PC-3 (cell line): ENCODE results near the gene SGMS1.

ENCODE experiments used
- EZH2 ChIP-seq: fragments of 300-600 bp; sonication (generic); IDR thresholded peaks from one replicate; pipeline ENCODE4 v1.6.1; 2017; ENCODE audit warnings: antibody characterized with exemption, mild to moderate bottlenecking, low read length; ENCODE audit not compliant: unreplicated experiment
- EZH2phosphoT487 ChIP-seq: fragments of 300-600 bp; sonication (generic); IDR thresholded peaks from 2 replicates; pipeline ENCODE4 v1.6.1; 2018; ENCODE audit warnings: mild to moderate bottlenecking, antibody characterized with exemption, low read length, borderline replicate concordance
- TF ChIP-seq, protein P1 (sequence below): fragments of 300-600 bp; sonication (generic); conservative IDR thresholded peaks from 2 replicates; pipeline ENCODE4 v1.5.1; 2017; ENCODE audit warnings: antibody characterized with exemption, low read depth, mild to moderate bottlenecking, low read length

DNA sequence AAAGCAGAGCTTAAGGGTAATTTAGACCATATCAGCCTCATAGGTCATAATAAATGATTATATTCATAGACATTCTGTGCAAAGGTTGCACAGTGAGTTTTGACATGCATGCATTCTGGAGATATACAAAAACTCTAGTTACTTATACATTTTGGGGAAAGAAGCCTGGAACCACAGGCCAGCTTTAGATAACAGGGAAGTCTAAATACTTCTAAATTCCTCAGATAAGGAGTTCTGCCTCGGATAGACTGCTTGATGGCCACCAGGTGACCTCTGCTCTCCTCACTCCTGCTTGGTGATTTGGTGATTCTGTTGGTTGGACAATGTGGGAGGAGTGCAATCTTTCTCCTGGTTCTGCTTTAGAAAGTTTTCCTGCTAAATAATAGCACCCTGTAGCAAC lies 77.9 kb downstream of the SGMS1 start:
- TF ChIP-seq, protein P1, sequence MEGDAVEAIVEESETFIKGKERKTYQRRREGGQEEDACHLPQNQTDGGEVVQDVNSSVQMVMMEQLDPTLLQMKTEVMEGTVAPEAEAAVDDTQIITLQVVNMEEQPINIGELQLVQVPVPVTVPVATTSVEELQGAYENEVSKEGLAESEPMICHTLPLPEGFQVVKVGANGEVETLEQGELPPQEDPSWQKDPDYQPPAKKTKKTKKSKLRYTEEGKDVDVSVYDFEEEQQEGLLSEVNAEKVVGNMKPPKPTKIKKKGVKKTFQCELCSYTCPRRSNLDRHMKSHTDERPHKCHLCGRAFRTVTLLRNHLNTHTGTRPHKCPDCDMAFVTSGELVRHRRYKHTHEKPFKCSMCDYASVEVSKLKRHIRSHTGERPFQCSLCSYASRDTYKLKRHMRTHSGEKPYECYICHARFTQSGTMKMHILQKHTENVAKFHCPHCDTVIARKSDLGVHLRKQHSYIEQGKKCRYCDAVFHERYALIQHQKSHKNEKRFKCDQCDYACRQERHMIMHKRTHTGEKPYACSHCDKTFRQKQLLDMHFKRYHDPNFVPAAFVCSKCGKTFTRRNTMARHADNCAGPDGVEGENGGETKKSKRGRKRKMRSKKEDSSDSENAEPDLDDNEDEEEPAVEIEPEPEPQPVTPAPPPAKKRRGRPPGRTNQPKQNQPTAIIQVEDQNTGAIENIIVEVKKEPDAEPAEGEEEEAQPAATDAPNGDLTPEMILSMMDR = no peak
- TF ChIP-seq EZH2 = no peak
- TF ChIP-seq EZH2phosphoT487 = no peak
